Activated B cell treated with CpG ODN at 0.5 μM for 24 hours (primary cell): Measurements from ENCODE around the gene LCMT1. TPM values are rescaled to one million over a fixed set of nuclear protein-coding genes. Genes with fewer than 3 reads are reported as not detected.
A peak's percentile ranks its signal among the peaks of the same experiment; 100 is the strongest.

ENCODE experiments used
- ATAC-seq: fragments of 200-7000 bp; cut with Tn5 transposase; one replicate; pipeline ENCODE4 v1.10.0; 2021; ENCODE audit warnings: low read depth, mild to moderate bottlenecking, moderate library complexity
- CTCF ChIA-PET: fragments of 350-600 bp; sonication (Branson Sonifier 250); formaldehyde crosslinking; loops from one replicate; lab custom pipeline; 2021; ENCODE audit warnings: antibody characterized with exemption; lab: Charles Lee
- POLR2A ChIA-PET: fragments of 350-600 bp; sonication (Branson Sonifier 250); formaldehyde crosslinking; loops from one replicate; lab custom pipeline; 2021; ENCODE audit warnings: antibody characterized with exemption; lab: Charles Lee
- DNase-seq: peaks from one replicate; pipeline ENCODE4 v3.0.0; 2022
- H3K27ac Mint-ChIP-seq: one replicate; pipeline ENCODE4 v1.8.0; 2020; ENCODE audit warnings: mixed read lengths
- H3K27me3 Mint-ChIP-seq: one replicate; pipeline ENCODE4 v1.8.0; 2021; ENCODE audit warnings: mixed read lengths
- H3K36me3 Mint-ChIP-seq: one replicate; pipeline ENCODE4 v1.8.0; 2021; ENCODE audit warnings: low read depth, mixed read lengths
- H3K4me1 Mint-ChIP-seq: one replicate; pipeline ENCODE4 v1.8.0; 2021; ENCODE audit warnings: mixed read lengths
- H3K4me3 Mint-ChIP-seq: one replicate; pipeline ENCODE4 v1.8.0; 2020; ENCODE audit warnings: mild to moderate bottlenecking, mixed read lengths
- H3K9me3 Mint-ChIP-seq: one replicate; pipeline ENCODE4 v1.8.0; 2020; ENCODE audit warnings: mixed read lengths
- intact Hi-C: fragments of 100-400 bp; cut with micrococcal nuclease; formaldehyde crosslinking; loops from one replicate; pipeline ENCODE4 v1.15.1; 2024
- total RNA-seq: library from RNA; stranded (reverse); gene quantifications from 2 replicates; pipeline ENCODE4 v1.2.3, GENCODE V29; 2022
- TF ChIP-seq, protein P1 (sequence below): fragments of 200-600 bp; IDR thresholded peaks from one replicate; pipeline ENCODE4 v1.8.0; 2022; ENCODE audit warnings: antibody characterized with exemption, mild to moderate bottlenecking

Gene LCMT1
- total RNA-seq, 1 donor from 2014 or later = 33.6 TPM

DNA sequence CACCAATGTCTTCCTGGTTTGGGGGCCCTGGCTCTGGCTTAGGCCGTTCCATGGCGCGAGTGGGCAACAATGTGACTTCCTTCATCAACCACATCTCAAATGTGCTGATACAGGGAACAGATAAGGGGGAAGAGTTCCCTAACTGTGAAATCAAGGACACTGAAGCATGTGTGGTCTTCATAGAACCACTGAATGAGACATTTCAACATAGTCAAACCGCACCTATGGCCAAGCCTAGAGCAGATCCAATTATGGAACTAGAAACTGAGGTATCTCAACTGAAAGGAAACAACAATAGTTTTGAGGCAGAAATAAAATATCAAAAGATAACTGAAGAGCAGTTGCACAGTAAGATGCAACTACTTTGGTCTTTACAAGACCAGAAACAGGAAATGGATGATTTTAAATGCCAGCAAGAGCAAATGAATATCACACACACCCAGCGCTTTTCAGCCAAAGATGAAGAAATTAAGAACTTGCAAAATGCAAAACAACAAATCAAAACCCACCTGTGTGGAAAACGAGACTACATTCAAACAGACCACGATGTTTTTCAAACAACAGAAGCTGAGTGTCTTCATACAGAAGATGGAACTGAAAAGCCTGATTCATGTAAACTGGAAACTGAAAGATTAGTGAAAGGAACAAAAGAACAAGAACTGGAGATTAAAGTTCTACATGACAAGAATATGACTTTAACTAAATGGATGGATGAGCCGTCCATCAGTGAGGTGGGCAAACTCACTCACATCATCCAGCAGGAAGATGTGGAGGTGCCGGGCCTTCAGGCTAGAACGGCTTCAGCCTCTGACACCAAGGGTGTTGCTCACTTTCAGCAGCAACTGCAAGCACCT is 18.1 kb upstream of the LCMT1 start:
- Mint-ChIP-seq H3K27ac (peak overlapping the region; percentile 80), H3K4me3 (peak overlapping the region; percentile 53), H3K4me1 (peaks cover 21% of the 10 kb centered on the region), H3K9me3 (no peaks in the 10 kb centered on the region), H3K27me3 (no peaks in the 10 kb centered on the region), H3K36me3 (no peaks in the 10 kb centered on the region)
- TF ChIP-seq, protein P1, sequence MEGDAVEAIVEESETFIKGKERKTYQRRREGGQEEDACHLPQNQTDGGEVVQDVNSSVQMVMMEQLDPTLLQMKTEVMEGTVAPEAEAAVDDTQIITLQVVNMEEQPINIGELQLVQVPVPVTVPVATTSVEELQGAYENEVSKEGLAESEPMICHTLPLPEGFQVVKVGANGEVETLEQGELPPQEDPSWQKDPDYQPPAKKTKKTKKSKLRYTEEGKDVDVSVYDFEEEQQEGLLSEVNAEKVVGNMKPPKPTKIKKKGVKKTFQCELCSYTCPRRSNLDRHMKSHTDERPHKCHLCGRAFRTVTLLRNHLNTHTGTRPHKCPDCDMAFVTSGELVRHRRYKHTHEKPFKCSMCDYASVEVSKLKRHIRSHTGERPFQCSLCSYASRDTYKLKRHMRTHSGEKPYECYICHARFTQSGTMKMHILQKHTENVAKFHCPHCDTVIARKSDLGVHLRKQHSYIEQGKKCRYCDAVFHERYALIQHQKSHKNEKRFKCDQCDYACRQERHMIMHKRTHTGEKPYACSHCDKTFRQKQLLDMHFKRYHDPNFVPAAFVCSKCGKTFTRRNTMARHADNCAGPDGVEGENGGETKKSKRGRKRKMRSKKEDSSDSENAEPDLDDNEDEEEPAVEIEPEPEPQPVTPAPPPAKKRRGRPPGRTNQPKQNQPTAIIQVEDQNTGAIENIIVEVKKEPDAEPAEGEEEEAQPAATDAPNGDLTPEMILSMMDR = no peak
- POLR2A ChIA-PET = interaction anchor here (0.7 to 1.4 kb wide), 5 partner anchors 13 to 119 kb away, joined by 3 to 5 read pairs (median 3); no protein-coding TSS in a partner anchor
- CTCF ChIA-PET = interaction anchor here (0.7 to 1.3 kb wide), 2 partner anchors 12 to 14 kb away, joined by 3 read pairs; no protein-coding TSS in a partner anchor
- intact Hi-C loops = loop anchor here (2.0 kb wide), 1 partner anchor 19 kb away; no protein-coding TSS in a partner anchor
- DNase-seq (no peak), ATAC-seq (peak; percentile 21)

DNA sequence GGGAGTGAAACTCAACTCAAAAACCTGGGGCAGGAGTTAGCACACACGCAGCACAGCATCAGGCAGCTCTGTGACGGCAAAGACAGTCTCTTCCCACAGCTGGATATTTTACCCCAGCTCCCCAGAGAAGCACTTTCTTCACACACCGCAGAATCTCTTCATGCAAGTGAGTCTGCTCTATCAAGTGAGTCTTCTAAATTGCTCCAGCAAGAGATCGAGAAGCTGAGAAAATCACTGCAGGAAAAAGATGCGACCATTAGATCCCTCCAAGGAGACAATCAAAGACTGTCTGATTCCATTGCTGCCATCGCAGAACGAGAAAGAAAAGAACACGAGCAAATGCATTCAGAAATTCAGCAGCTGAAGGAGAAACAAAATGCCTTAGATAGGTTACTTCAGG is 16.9 kb upstream of the LCMT1 start:
- TF ChIP-seq, protein P1 = no peak
- ChIA-PET CTCF (interaction anchor here (0.7 to 1.3 kb wide), 2 partner anchors 11 to 13 kb away, joined by 3 read pairs; no protein-coding TSS in a partner anchor), POLR2A (interaction anchor here (1.1 to 1.4 kb wide), 3 partner anchors 12 to 23 kb away, joined by 3 to 5 read pairs (median 3); no protein-coding TSS in a partner anchor)
- no peak for ATAC-seq
- no peaks in the 10 kb centered on the region for H3K36me3 Mint-ChIP-seq
- intact Hi-C loops = no loop called here
- peaks cover 21% of the 10 kb centered on the region for H3K4me1 Mint-ChIP-seq
- peak overlapping the region; percentile 38 for H3K27ac Mint-ChIP-seq
- DNase-seq = no peak
- H3K4me3 Mint-ChIP-seq = no peak overlapping the region
- no peaks in the 10 kb centered on the region for H3K27me3 Mint-ChIP-seq
- H3K9me3 Mint-ChIP-seq = no peaks in the 10 kb centered on the region

DNA sequence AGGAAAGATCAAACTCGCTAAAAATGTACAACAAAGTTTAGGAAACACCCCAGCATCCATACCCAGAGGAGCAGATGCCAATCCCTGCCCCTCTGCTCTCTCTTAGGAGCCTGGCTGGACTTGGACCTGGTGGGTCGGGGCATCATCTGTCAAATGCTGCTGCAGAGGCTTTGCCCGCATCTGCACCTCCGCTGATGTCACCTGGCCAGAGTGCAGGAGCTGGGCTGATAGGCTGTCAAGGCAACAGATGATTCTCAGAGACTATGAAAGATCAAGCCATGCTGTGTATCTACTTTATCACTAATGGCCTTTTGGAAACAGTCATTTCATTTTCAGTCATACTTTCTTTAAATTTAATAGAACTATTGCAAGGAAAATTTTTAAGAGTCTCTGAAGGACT is 15.9 kb upstream of the LCMT1 start:
- H3K4me3 Mint-ChIP-seq = no peak overlapping the region
- POLR2A ChIA-PET = interaction anchor here (0.7 kb wide), 1 partner anchor 47 kb away, joined by 4 read pairs; no protein-coding TSS in a partner anchor
- H3K27me3 Mint-ChIP-seq = no peaks in the 10 kb centered on the region
- TF ChIP-seq, protein P1 = no peak
- CTCF ChIA-PET = no interaction called here
- ATAC-seq (no peak), DNase-seq (no peak)
- H3K9me3 Mint-ChIP-seq = no peaks in the 10 kb centered on the region
- peaks cover 21% of the 10 kb centered on the region for H3K4me1 Mint-ChIP-seq
- no peak overlapping the region for H3K27ac Mint-ChIP-seq
- no peaks in the 10 kb centered on the region for H3K36me3 Mint-ChIP-seq
- intact Hi-C loops = no loop called here

DNA sequence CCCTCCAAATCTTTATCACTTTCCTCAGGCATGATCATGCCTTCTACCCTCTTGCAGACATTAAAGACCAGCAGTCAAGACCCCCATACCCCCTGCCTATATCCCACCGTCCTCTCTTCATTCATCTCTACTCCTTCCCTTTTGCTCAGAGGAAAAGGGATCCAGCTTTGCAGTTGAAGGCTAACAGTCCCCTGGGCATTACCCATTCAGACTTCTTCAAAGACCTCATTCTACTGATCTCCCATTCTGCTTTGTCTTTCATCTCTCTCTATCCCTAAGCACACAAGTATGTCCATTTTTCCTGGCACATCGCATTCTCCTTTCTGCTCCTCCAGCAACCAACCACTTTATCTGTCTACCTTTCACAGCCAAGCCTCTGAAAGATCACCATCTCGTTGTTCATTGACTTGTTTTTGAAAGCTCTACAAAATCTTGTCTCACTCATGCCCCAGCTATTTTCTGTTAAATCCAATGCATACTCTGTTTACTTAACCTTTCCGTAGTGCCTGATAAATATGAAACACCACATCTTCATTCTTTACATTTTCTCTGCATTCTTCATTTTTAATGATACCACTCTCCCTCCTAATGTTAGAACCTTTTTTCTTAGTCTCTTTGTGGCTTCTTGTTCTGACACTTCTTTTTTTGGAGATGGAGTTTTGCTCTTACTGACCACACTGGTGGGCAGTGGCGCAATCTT is 14.1 kb upstream of the LCMT1 start:
- ATAC-seq = no peak
- no peaks in the 10 kb centered on the region for H3K36me3 Mint-ChIP-seq
- ChIA-PET CTCF (no interaction called here), POLR2A (no interaction called here)
- H3K9me3 Mint-ChIP-seq = no peaks in the 10 kb centered on the region
- intact Hi-C loops = no loop called here
- TF ChIP-seq, protein P1 = no peak
- H3K27me3 Mint-ChIP-seq = no peaks in the 10 kb centered on the region
- H3K27ac Mint-ChIP-seq = no peak overlapping the region
- DNase-seq = no peak
- no peak overlapping the region for H3K4me3 Mint-ChIP-seq
- peaks cover 19% of the 10 kb centered on the region for H3K4me1 Mint-ChIP-seq

DNA sequence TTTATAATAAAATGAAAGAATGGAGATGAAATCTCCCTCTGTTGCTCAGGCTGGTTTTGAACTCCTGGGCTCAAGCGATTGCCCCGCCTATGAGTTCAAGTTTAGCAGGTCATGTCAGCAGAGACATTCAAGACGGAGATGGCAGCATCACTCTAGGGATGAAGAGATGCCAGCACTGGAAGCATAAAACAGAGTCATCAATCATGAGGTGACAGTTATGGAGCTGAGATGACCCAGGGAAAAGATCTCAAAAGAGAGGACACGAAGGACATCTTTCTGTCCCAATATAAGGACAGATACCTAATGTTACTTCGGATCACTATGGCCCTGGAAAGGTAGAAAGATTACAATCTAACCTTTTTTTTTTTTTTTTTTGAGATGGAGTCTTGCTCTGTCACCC is 11.0 kb upstream of the LCMT1 start:
- Mint-ChIP-seq H3K27me3 (no peaks in the 10 kb centered on the region), H3K36me3 (no peaks in the 10 kb centered on the region), H3K4me3 (no peak overlapping the region), H3K4me1 (no peaks in the 10 kb centered on the region), H3K27ac (no peak overlapping the region), H3K9me3 (no peaks in the 10 kb centered on the region)
- no peak for ATAC-seq
- no peak for DNase-seq
- TF ChIP-seq, protein P1 = no peak
- intact Hi-C loops = no loop called here
- POLR2A ChIA-PET = no interaction called here
- CTCF ChIA-PET = no interaction called here
